Colonic mucosa (tissue), 4 donors: Measurements from ENCODE around the gene RSRP1. TPM values are rescaled to one million over a fixed set of nuclear protein-coding genes. Genes with fewer than 3 reads are reported as not detected.

Experiments used
- DNase-seq: peaks from one replicate; pipeline ENCODE4 v3.0.0-alpha.2; 2020
- H3K27ac ChIP-seq: fragments of 200-600 bp; one replicate; pipeline ENCODE4 v1.8.0; 2021
- H3K27me3 ChIP-seq: fragments of 200-600 bp; one replicate; pipeline ENCODE4 v1.8.0; 2021
- H3K36me3 ChIP-seq: fragments of 200-600 bp; one replicate; pipeline ENCODE4 v1.8.0; 2021
- H3K4me1 ChIP-seq: fragments of 200-600 bp; one replicate; pipeline ENCODE4 v1.8.0; 2021; ENCODE audit warnings: mild to moderate bottlenecking
- H3K4me3 ChIP-seq: fragments of 200-600 bp; one replicate; pipeline ENCODE4 v1.8.0; 2021
- H3K9ac ChIP-seq, 2 donors: one replicate each; pipeline ENCODE4 v1.7.0; 2013; ENCODE audit warnings: control low read depth in 2 of 2, low read depth in 2 of 2, low read length in 2 of 2
- H3K9me3 ChIP-seq: fragments of 200-600 bp; one replicate; pipeline ENCODE4 v1.8.0; 2021
- CTCF ChIP-seq: fragments of 200-600 bp; IDR thresholded peaks from one replicate; pipeline ENCODE4 v1.8.0; 2022; ENCODE audit warnings: antibody characterized with exemption, mild to moderate bottlenecking
- intact Hi-C: fragments of 100-400 bp; cut with DNase I; formaldehyde crosslinking; loops from one replicate; pipeline ENCODE4 v1.14.1; 2022
- total RNA-seq, 2 donors: library from RNA; stranded (reverse); fragmentation: NEBNext Ultra II Directional in 1 of 2; extraction: Animal tissue kit (Norgen Biotek cat#: 25700) in 1 of 2; gene quantifications; one replicate each; pipeline ENCODE4 v1.2.1, GENCODE V29; 2021
- donor health status: healthy.
- donor health status: DM: no; HTN: no; CAD: no.
- donor health status: DM: no; HTN: no; CAD: no.

Gene RSRP1
- total RNA-seq, 2 donors from 2014 or later = 129 to 137 TPM

- intact Hi-C loops = no loop called here
- no peak for TF ChIP-seq CTCF
- no peak overlapping the region for H3K27ac ChIP-seq
Measured at GRCh38 chr1:25194054-25194453, 53.2 kb downstream of the RSRP1 start.

GRCh38 chr1:25193229-25193628 lies 54.0 kb downstream of the RSRP1 start:
- TF ChIP-seq CTCF = no peak
- no peaks in the 10 kb centered on the region for H3K27me3 ChIP-seq
- H3K9ac ChIP-seq = peak overlapping the region in 1 of 2 donors; percentile 2
- H3K27ac ChIP-seq = no peak overlapping the region
- DNase-seq = no peak
- H3K36me3 ChIP-seq = no peaks in the 10 kb centered on the region
- intact Hi-C loops = no loop called here
- H3K4me1 ChIP-seq = peaks cover 4% of the 10 kb centered on the region
- H3K9me3 ChIP-seq = no peaks in the 10 kb centered on the region
- no peak overlapping the region for H3K4me3 ChIP-seq

More at GRCh38 chr1:25194054-25194453, 53.2 kb downstream of the RSRP1 start:
- H3K9ac ChIP-seq = no peak overlapping the region
- no peaks in the 10 kb centered on the region for H3K9me3 ChIP-seq
- no peak overlapping the region for H3K4me3 ChIP-seq
- no peak for DNase-seq
- peaks cover 8% of the 10 kb centered on the region for H3K4me1 ChIP-seq
- H3K27me3 ChIP-seq = no peaks in the 10 kb centered on the region
- no peaks in the 10 kb centered on the region for H3K36me3 ChIP-seq

Other genes with a start within 250 kb of the RSRP1 start
- gene SYF2, start 15.0 kb downstream of the RSRP1 start, total RNA-seq = 10 to 100 TPM; 38.8 to 60.8 TPM
- under 1 TPM in 1 of 2 donors, not detected in 1; 0.10 TPM for gene RHD, start 25.1 kb upstream of the RSRP1 start, total RNA-seq
- gene TMEM50A, start 90.9 kb upstream of the RSRP1 start, total RNA-seq = 100 to 1,000 TPM; 113 to 126 TPM
- gene RHCE, start 173.4 kb upstream of the RSRP1 start, total RNA-seq = under 1 TPM; 0.27 to 0.32 TPM
- 10 to 100 TPM; 17.7 to 28.2 TPM for gene MACO1, start 183.4 kb upstream of the RSRP1 start, total RNA-seq